HepG2 (cell line): ENCODE results near the gene PCBP4. TPM values are rescaled to one million over a fixed set of nuclear protein-coding genes. Genes with fewer than 3 reads are reported as not detected.

Experiments used
- BCL6 ChIP-seq: IDR thresholded peaks from 2 replicates; pipeline ENCODE4 v1.6.1; 2016; ENCODE audit warnings: missing genetic modification reagents, missing compliant biosample characterization
- EP300 ChIP-seq, 3 experiments: sonication (generic) in 1 of 3; formaldehyde crosslinking in 1 of 3; IDR thresholded peaks; 2 replicates each; pipeline versions ENCODE4 v1.5.1 to v1.6.1; 2011 to 2020; ENCODE audit warnings: low read depth in 2 of 3, low read length in 2 of 3, borderline replicate concordance in 1 of 3, improper control_type of control experiment in 1 of 3, mild to moderate bottlenecking in 1 of 3, missing genetic modification reagents in 1 of 3, moderate library complexity in 1 of 3
- ESRRA ChIP-seq: sonication (generic); formaldehyde crosslinking; IDR thresholded peaks from 2 replicates; pipeline ENCODE4 v1.5.1; 2020; ENCODE audit warnings: mild to moderate bottlenecking, low read depth, missing genetic modification reagents
- GATAD1 ChIP-seq: IDR thresholded peaks from 2 replicates; pipeline ENCODE4 v1.6.1; 2016; ENCODE audit warnings: missing genetic modification reagents, missing compliant biosample characterization
- GATAD2A ChIP-seq: IDR thresholded peaks from 2 replicates; pipeline ENCODE4 v1.6.1; 2016
- HMG20A ChIP-seq: IDR thresholded peaks from 2 replicates; pipeline ENCODE4 v1.6.1; 2016; ENCODE audit warnings: borderline replicate concordance
- SMAD3 ChIP-seq: sonication (generic); formaldehyde crosslinking; IDR thresholded peaks from 2 replicates; pipeline ENCODE4 v1.4.0; 2020; ENCODE audit warnings: missing genetic modification reagents
- SOX13 ChIP-seq, 3 experiments: fragments of 450-650 bp in 1 of 3; sonication (generic) in 1 of 3; formaldehyde crosslinking in 1 of 3; IDR thresholded peaks in 2 of 3; conservative IDR thresholded peaks in 1 of 3; 2 replicates each; pipeline versions ENCODE4 v1.5.0 to v1.6.1; 2016 to 2020; ENCODE audit warnings: antibody characterized with exemption in 1 of 3, mild to moderate bottlenecking in 1 of 3, missing compliant biosample characterization in 1 of 3, missing genetic modification reagents in 1 of 3, moderate library complexity in 1 of 3
- SOX6 ChIP-seq, 2 experiments: fragments of 450-650 bp in 1 of 2; sonication (generic) in 1 of 2; formaldehyde crosslinking in 1 of 2; IDR thresholded peaks; 2 replicates each; pipeline versions ENCODE4 v1.4.0 to v1.6.1; 2017 to 2020; ENCODE audit warnings: antibody characterized with exemption in 1 of 2, mild to moderate bottlenecking in 1 of 2, missing genetic modification reagents in 1 of 2
- TGIF2 ChIP-seq: IDR thresholded peaks from 2 replicates; pipeline ENCODE4 v1.6.1; 2016; ENCODE audit warnings: control low read depth, missing compliant biosample characterization
- THAP7 ChIP-seq: sonication (generic); formaldehyde crosslinking; IDR thresholded peaks from 2 replicates; pipeline ENCODE4 v1.8.1; 2023; ENCODE audit warnings: mild to moderate bottlenecking, missing genetic modification reagents
- TIGD3 ChIP-seq: sonication (generic); formaldehyde crosslinking; IDR thresholded peaks from 2 replicates; pipeline ENCODE4 v1.5.1; 2020; ENCODE audit warnings: mild to moderate bottlenecking, missing genetic modification reagents, borderline replicate concordance
- ZBTB38 ChIP-seq: sonication (generic); formaldehyde crosslinking; IDR thresholded peaks from 2 replicates; pipeline ENCODE4 v1.5.1; 2020; ENCODE audit warnings: mild to moderate bottlenecking, missing genetic modification reagents
- ZBTB8A ChIP-seq: sonication (generic); formaldehyde crosslinking; IDR thresholded peaks from 2 replicates; pipeline ENCODE4 v1.4.0; 2020; ENCODE audit warnings: mild to moderate bottlenecking, low read depth, missing genetic modification reagents, borderline replicate concordance
- ZMYM2 ChIP-seq: sonication (generic); formaldehyde crosslinking; IDR thresholded peaks from 2 replicates; pipeline ENCODE4 v1.8.0; 2022; ENCODE audit warnings: mild to moderate bottlenecking, missing genetic modification reagents
- ZNF232 ChIP-seq: sonication (generic); formaldehyde crosslinking; IDR thresholded peaks from 2 replicates; pipeline ENCODE4 v1.4.0; 2020; ENCODE audit warnings: missing genetic modification reagents, borderline replicate concordance
- ZNF350 ChIP-seq: sonication (generic); formaldehyde crosslinking; IDR thresholded peaks from 2 replicates; pipeline ENCODE4 v1.4.0; 2020; ENCODE audit warnings: mild to moderate bottlenecking, low read depth, missing genetic modification reagents, borderline replicate concordance
- ZNF567 ChIP-seq: sonication (generic); formaldehyde crosslinking; IDR thresholded peaks from 2 replicates; pipeline ENCODE4 v1.8.1; 2023; ENCODE audit warnings: mild to moderate bottlenecking, missing genetic modification reagents, borderline replicate concordance
- polyA plus RNA-seq, 8 experiments: library from polyadenylated mRNA; depleted of rRNA in 3 of 8; stranded (reverse) in 7 of 8; unstranded in 1 of 8; fragments of >200 nt; fragmentation: Illumina TruSeq in 4 of 8; extraction: Trizol in 4 of 8; gene quantifications; 2 replicates each; pipeline versions ENCODE4 v1.2.1 to v1.2.3, GENCODE V29; 2011 to 2016; ENCODE audit warnings: low read depth in 4 of 8, missing spikeins in 1 of 8, mixed read lengths in 1 of 8; ENCODE audit not compliant: insufficient read depth in 1 of 8
- total RNA-seq, 5 experiments: library from RNA; depleted of rRNA; stranded (reverse); fragments of >200 nt; fragmentation: Illumina TruSeq; extraction: Trizol; gene quantifications; 2 replicates each; pipeline ENCODE4 v1.2.3, GENCODE V29; 2016; ENCODE audit warnings: low read depth in 1 of 5
- TF ChIP-seq, protein P1 (sequence below): sonication (generic); formaldehyde crosslinking; IDR thresholded peaks from 2 replicates; pipeline ENCODE4 v1.4.0; 2020; ENCODE audit warnings: missing genetic modification reagents, mild to moderate bottlenecking, borderline replicate concordance
- TF ChIP-seq, protein P2 (sequence below): sonication (generic); formaldehyde crosslinking; conservative IDR thresholded peaks from 2 replicates; pipeline ENCODE4 v1.4.0; 2020; ENCODE audit warnings: mild to moderate bottlenecking, missing genetic modification reagents, moderate library complexity

The PCBP4 gene
- total and polyA plus RNA-seq, 2 of the 13 experiments (the other 11 are each of a cell fraction or from before 2014, with no cell fraction given) = 36.8 to 51.3 TPM

- TF ChIP-seq, protein P1, sequence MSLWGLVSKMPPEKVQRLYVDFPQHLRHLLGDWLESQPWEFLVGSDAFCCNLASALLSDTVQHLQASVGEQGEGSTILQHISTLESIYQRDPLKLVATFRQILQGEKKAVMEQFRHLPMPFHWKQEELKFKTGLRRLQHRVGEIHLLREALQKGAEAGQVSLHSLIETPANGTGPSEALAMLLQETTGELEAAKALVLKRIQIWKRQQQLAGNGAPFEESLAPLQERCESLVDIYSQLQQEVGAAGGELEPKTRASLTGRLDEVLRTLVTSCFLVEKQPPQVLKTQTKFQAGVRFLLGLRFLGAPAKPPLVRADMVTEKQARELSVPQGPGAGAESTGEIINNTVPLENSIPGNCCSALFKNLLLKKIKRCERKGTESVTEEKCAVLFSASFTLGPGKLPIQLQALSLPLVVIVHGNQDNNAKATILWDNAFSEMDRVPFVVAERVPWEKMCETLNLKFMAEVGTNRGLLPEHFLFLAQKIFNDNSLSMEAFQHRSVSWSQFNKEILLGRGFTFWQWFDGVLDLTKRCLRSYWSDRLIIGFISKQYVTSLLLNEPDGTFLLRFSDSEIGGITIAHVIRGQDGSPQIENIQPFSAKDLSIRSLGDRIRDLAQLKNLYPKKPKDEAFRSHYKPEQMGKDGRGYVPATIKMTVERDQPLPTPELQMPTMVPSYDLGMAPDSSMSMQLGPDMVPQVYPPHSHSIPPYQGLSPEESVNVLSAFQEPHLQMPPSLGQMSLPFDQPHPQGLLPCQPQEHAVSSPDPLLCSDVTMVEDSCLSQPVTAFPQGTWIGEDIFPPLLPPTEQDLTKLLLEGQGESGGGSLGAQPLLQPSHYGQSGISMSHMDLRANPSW (CRISPR knock-in tag) = no peak; the same call in 1 of the 2 replicates
- peak; percentile 61; a peak in 1 of 4 replicates for TF ChIP-seq EP300 (IDR thresholded peaks at IDR 0.05; ENCODE audit: low read depth in 2 of 2, low read length in 2 of 2)
- TF ChIP-seq EP300 (CRISPR knock-in tag; IDR thresholded peaks at IDR 0.05; ENCODE audit: borderline replicate concordance) = no peak; the same call in 1 of the 2 replicates
- peak; percentile 43; the same call in 1 of the 2 replicates for TF ChIP-seq TGIF2 (CRISPR knock-in tag)
- TF ChIP-seq HMG20A (CRISPR knock-in tag) = peak; percentile 48; the same call in 1 of the 2 replicates
- peak; percentile 83 for TF ChIP-seq ZMYM2 (CRISPR knock-in tag)
- no peak for TF ChIP-seq SOX6 (IDR thresholded peaks at IDR 0.05)
- TF ChIP-seq SOX6 (CRISPR knock-in tag; IDR thresholded peaks at IDR 0.05) = peak; percentile 68
- peak; percentile 79; the same call in 1 of the 2 replicates for TF ChIP-seq ESRRA (CRISPR knock-in tag)
- TF ChIP-seq SMAD3 (CRISPR knock-in tag) = peak; percentile 76
- peak; percentile 67; the same call in 1 of the 2 replicates for TF ChIP-seq BCL6 (CRISPR knock-in tag)
- TF ChIP-seq GATAD2A = peak; percentile 91
- no peak for TF ChIP-seq TIGD3
- TF ChIP-seq ZNF567 = no peak; the same call in 1 of the 2 replicates
- TF ChIP-seq, protein P2, sequence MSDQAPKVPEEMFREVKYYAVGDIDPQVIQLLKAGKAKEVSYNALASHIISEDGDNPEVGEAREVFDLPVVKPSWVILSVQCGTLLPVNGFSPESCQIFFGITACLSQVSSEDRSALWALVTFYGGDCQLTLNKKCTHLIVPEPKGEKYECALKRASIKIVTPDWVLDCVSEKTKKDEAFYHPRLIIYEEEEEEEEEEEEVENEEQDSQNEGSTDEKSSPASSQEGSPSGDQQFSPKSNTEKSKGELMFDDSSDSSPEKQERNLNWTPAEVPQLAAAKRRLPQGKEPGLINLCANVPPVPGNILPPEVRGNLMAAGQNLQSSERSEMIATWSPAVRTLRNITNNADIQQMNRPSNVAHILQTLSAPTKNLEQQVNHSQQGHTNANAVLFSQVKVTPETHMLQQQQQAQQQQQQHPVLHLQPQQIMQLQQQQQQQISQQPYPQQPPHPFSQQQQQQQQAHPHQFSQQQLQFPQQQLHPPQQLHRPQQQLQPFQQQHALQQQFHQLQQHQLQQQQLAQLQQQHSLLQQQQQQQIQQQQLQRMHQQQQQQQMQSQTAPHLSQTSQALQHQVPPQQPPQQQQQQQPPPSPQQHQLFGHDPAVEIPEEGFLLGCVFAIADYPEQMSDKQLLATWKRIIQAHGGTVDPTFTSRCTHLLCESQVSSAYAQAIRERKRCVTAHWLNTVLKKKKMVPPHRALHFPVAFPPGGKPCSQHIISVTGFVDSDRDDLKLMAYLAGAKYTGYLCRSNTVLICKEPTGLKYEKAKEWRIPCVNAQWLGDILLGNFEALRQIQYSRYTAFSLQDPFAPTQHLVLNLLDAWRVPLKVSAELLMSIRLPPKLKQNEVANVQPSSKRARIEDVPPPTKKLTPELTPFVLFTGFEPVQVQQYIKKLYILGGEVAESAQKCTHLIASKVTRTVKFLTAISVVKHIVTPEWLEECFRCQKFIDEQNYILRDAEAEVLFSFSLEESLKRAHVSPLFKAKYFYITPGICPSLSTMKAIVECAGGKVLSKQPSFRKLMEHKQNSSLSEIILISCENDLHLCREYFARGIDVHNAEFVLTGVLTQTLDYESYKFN (CRISPR knock-in tag) = peak; percentile 84
- TF ChIP-seq SOX13 (IDR thresholded peaks at IDR 0.05) = no peak
- TF ChIP-seq SOX13 (CRISPR knock-in tag; conservative IDR thresholded peaks at IDR 0.05 in 1 of 2, IDR thresholded peaks at IDR 0.05 in 1 of 2) = peak in 1 of 2 experiments; percentile 75; a peak in 2 of 4 replicates
- TF ChIP-seq ZNF232 (CRISPR knock-in tag) = 0 out of 2 replicates have a peak, but pooled peaks have one; percentile 24
- no peak for TF ChIP-seq ZBTB8A (CRISPR knock-in tag)
- peak; percentile 74 for TF ChIP-seq GATAD1 (CRISPR knock-in tag)
- TF ChIP-seq ZBTB38 = peak; percentile 21; the same call in 1 of the 2 replicates
- TF ChIP-seq THAP7 = no peak
- peak; percentile 87 for TF ChIP-seq ZNF350 (CRISPR knock-in tag)
Observed at GRCh38 chr3:51982352-51982837, 15.1 kb upstream of the PCBP4 start (continued).
